GM12878 (cell line): ENCODE data around the gene TTYH3. TPM values are rescaled to one million over a fixed set of nuclear protein-coding genes. Genes with fewer than 3 reads are reported as not detected.
A peak's percentile ranks its signal among the peaks of the same experiment; 100 is the strongest.

ENCODE experiments used
- ATAC-seq: fragments of 200-7000 bp; cut with Tn5 transposase; 3 replicates; pipeline ENCODE4 v1.9.1; 2020; ENCODE audit warnings: mild to moderate bottlenecking, moderate library complexity
- BruUV-seq: library from RNA; stranded (reverse); fragments of 400-500 nt; replicated peaks from 2 replicates; lab custom pipeline; 2021; lab: Mats Ljungman, UMichigan
- CTCF ChIA-PET: fragments of 300-600 bp; sonication (Branson Sonifier 250); formaldehyde crosslinking; extraction: SDS; loops from one replicate; lab custom pipeline; 2021; ENCODE audit warnings: inconsistent platforms; lab: Yijun Ruan, JAX
- POLR2A ChIA-PET: fragments of 350-600 bp; formaldehyde crosslinking; extraction: SDS; loops from one replicate; lab custom pipeline; 2021; ENCODE audit warnings: inconsistent platforms; lab: Charles Lee
- RAD21 ChIA-PET: fragments of 300-600 bp; sonication (Branson Sonifier 250); formaldehyde crosslinking; loops from one replicate; lab custom pipeline; 2023; ENCODE audit warnings: antibody characterized with exemption; ENCODE audit not compliant: unreplicated experiment; lab: Charles Lee
- SMC1A ChIA-PET: fragments of 300-600 bp; sonication (Branson Sonifier 250); formaldehyde crosslinking; loops from one replicate; lab custom pipeline; 2023; ENCODE audit not compliant: unreplicated experiment, uncharacterized antibody; lab: Charles Lee
- DNase-seq: peaks from one replicate; pipeline ENCODE4 v3.0.0-alpha.2; 2011; ENCODE audit warnings: low read depth, low spot score
- FAIRE-seq: peaks from 3 replicates; lab custom pipeline; 2011; peaks lifted over from hg19 to GRCh38; lab: Jason Lieb, UNC
- H2AFZ ChIP-seq: 2 replicates; pipeline ENCODE4 v1.6.0; 2011; ENCODE audit warnings: low read depth, low read length, control low read depth; ENCODE audit not compliant: control insufficient read depth
- H3K27ac ChIP-seq: 2 replicates; pipeline ENCODE4 v1.5.1; 2011; ENCODE audit warnings: control low read depth; ENCODE audit not compliant: control insufficient read depth, insufficient read depth
- H3K27me3 ChIP-seq, 2 experiments: replicated peaks in 1 of 2; 2 replicates each; pipeline versions ENCODE4 v1.6.0 to v1.6.1; 2011; ENCODE audit warnings: low read length in 1 of 2; ENCODE audit not compliant: control insufficient read depth in 2 of 2, insufficient read depth in 2 of 2
- H3K36me3 ChIP-seq, 2 experiments: 2 replicates each; pipeline ENCODE4 v1.5.1; 2011; ENCODE audit warnings: low read length in 1 of 2; ENCODE audit not compliant: control insufficient read depth in 2 of 2, insufficient read depth in 2 of 2
- H3K4me1 ChIP-seq: 2 replicates; pipeline ENCODE4 v1.6.1; 2011; ENCODE audit warnings: mild to moderate bottlenecking, low read length, moderate library complexity, mixed read lengths; ENCODE audit not compliant: control insufficient read depth, insufficient read depth
- H3K4me2 ChIP-seq: 2 replicates; pipeline ENCODE4 v1.6.0; 2011; ENCODE audit warnings: control low read depth; ENCODE audit not compliant: control insufficient read depth, insufficient read depth
- H3K4me3 ChIP-seq: fragments of 200-600 bp; sonication (generic); 2 replicates; pipeline ENCODE4 v1.5.1; 2016
- H3K79me2 ChIP-seq: 2 replicates; pipeline ENCODE4 v1.6.0; 2011; ENCODE audit warnings: low read length; ENCODE audit not compliant: control insufficient read depth, insufficient read depth
- H3K9ac ChIP-seq: 2 replicates; pipeline ENCODE4 v1.8.0; 2011; ENCODE audit warnings: low read length, control low read depth, mixed read lengths; ENCODE audit not compliant: control insufficient read depth, insufficient read depth
- H3K9me3 ChIP-seq: replicated peaks from 3 replicates; pipeline ENCODE4 v1.5.1; 2011; ENCODE audit warnings: mild to moderate bottlenecking, low read length; ENCODE audit not compliant: control insufficient read depth, insufficient read depth
- H4K20me1 ChIP-seq: 2 replicates; pipeline ENCODE4 v1.6.0; 2011; ENCODE audit not compliant: control insufficient read depth, insufficient read depth
- ATF7 ChIP-seq: fragments of 450-650 bp; IDR thresholded peaks from 2 replicates; pipeline ENCODE4 v1.6.1; 2016; ENCODE audit warnings: low read depth, mild to moderate bottlenecking
- BHLHE40 ChIP-seq, 2 experiments: fragments of 450-650 bp in 1 of 2; IDR thresholded peaks; 2 replicates each; pipeline ENCODE4 v1.6.1; 2011 to 2017; ENCODE audit warnings: low read depth in 2 of 2, borderline replicate concordance in 1 of 2, improper control_type of control experiment in 1 of 2, low read length in 1 of 2, mild to moderate bottlenecking in 1 of 2
- EGR1 ChIP-seq, 2 experiments: IDR thresholded peaks; 1 replicate in 1 of 2; 2 replicates in 1 of 2; pipeline ENCODE4 v1.6.1; 2011 to 2012; ENCODE audit warnings: low read depth in 2 of 2, low read length in 2 of 2, borderline replicate concordance in 1 of 2, mild to moderate bottlenecking in 1 of 2, moderate library complexity in 1 of 2
- IKZF1 ChIP-seq: fragments of 450-650 bp; conservative IDR thresholded peaks from 2 replicates; pipeline ENCODE4 v1.6.1; 2017; ENCODE audit warnings: antibody characterized with exemption, mild to moderate bottlenecking
- NR2F1 ChIP-seq: fragments of 450-650 bp; conservative IDR thresholded peaks from 2 replicates; pipeline ENCODE4 v1.6.1; 2017; ENCODE audit warnings: mild to moderate bottlenecking
- RAD21 ChIP-seq: IDR thresholded peaks from 2 replicates; pipeline ENCODE4 v1.6.1; 2011; ENCODE audit warnings: mild to moderate bottlenecking, low read depth, low read length, moderate library complexity; ENCODE audit not compliant: insufficient read depth
- SMC3 ChIP-seq: IDR thresholded peaks from 2 replicates; pipeline ENCODE4 v1.6.1; 2011; ENCODE audit warnings: low read length, improper control_type of control experiment, borderline replicate concordance
- YY1 ChIP-seq: IDR thresholded peaks from 2 replicates; pipeline ENCODE4 v1.6.1; 2011; ENCODE audit warnings: low read depth, mild to moderate bottlenecking, low read length
- WGBS: methylation state at CpG from one replicate; pipeline ENCODE4 v1.1.6; 2016; ENCODE audit warnings: low lambda C conversion rate; ENCODE audit not compliant: insufficient replicate concordance, insufficient coverage; ENCODE audit errors: missing lambda C conversion rate; 5-methylcytosine and 5-hydroxymethylcytosine counted together
- in situ Hi-C: fragments of 300-500 bp; cut with MboI; formaldehyde crosslinking; loops from 9 replicates; pipeline ENCODE4 v1.14.3; 2018; ENCODE audit warnings: mixed read lengths
- intact Hi-C: fragments of 100-400 bp; cut with micrococcal nuclease; formaldehyde crosslinking; loops from one replicate; pipeline ENCODE4 v1.14.2; 2022; ENCODE audit not compliant: unreplicated experiment
- polyA plus RNA-seq, 11 experiments: library from polyadenylated mRNA; depleted of rRNA in 4 of 11; unstranded in 6 of 11; stranded (reverse) in 5 of 11; fragments of >200 nt; fragmentation: Nextera tagmentation in 4 of 11; fragmentation: Illumina TruSeq in 1 of 11; extraction: Ambion mirVana in 4 of 11; extraction: Trizol in 1 of 11; gene quantifications; 1 replicate in 1 of 11; 2 replicates in 10 of 11; pipeline versions ENCODE4 v1.2.1 to v1.2.3, GENCODE V29; 2011 to 2016; ENCODE audit warnings: inconsistent platforms in 2 of 11, missing spikeins in 2 of 11, low read depth in 1 of 11
- total RNA-seq, 4 experiments: library from RNA; depleted of rRNA in 3 of 4; stranded (reverse); fragments of >200 nt in 3 of 4; fragmentation: Illumina TruSeq in 1 of 4; extraction: Trizol in 1 of 4; gene quantifications; 2 replicates each; pipeline versions ENCODE4 v1.2.1 to v1.2.3, GENCODE V29; 2013 to 2021
- TF ChIP-seq, protein P1 (sequence below), 3 experiments: IDR thresholded peaks in 2 of 3; conservative IDR thresholded peaks in 1 of 3; 2 replicates each; pipeline ENCODE4 v1.5.1; 2011; ENCODE audit warnings: low read depth in 3 of 3, low read length in 3 of 3, mild to moderate bottlenecking in 3 of 3, control low read depth in 2 of 3, moderate library complexity in 2 of 3, inconsistent platforms in 1 of 3, mixed read lengths in 1 of 3; ENCODE audit not compliant: control insufficient read depth in 2 of 3, insufficient read depth in 1 of 3; ENCODE audit errors: extremely low read depth in 1 of 3
- TF ChIP-seq, protein P2 (sequence below): IDR thresholded peaks from 2 replicates; pipeline ENCODE4 v1.6.1; 2011; ENCODE audit warnings: borderline replicate concordance, low read depth, mild to moderate bottlenecking, moderate library complexity, low read length; ENCODE audit not compliant: insufficient read depth, poor library complexity, severe bottlenecking

The TTYH3 gene
- total and polyA plus RNA-seq, 10 of the 15 experiments (the other 5 are each of a cell fraction or from before 2014, with no cell fraction given) = 0.79 to 71.4 (median 10.5) TPM

DNA sequence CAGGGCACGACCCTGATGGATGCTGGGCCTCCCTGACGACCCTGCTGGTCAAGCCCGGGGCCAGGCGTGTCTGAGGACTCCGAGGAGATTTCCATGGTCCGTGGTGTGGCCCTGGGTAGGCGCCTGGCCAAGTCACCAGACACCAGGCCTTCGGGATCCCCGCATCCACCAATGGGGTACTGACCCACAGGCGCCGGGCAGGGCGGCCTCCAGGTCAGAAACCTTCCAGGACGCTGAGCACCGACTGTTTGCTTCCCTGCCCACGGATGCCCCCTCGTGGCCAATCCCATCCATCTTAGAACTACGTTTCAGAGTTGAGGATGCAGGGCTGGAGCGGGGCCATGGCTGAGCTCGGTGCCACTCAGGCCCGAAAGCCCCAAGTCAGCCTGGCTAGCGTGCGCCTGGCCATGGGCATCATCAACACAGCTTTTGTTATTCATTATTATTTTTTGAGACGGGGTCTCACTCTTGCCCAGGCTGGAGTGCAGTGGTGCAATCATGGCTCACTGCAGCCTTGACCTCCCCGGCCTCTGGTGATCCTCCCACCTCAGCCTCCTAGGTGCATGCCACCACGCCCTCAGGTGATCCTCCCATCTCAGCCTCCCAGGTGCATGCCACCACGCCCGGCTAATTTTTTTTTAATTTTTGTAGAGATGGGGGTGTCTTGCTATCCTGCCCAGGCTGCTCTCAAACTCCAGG is 49.2 kb downstream of the TTYH3 start:
- FAIRE-seq (peak; percentile 59), ATAC-seq (peak; percentile 91), DNase-seq (no peak)
- Histone ChIP-seq H3K27me3 (no peaks in the 10 kb centered on the region; a peak in 1 of 4 replicates), H3K4me3 (no peak overlapping the region), H2AFZ (no peak overlapping the region), H4K20me1 (no peaks in the 10 kb centered on the region), H3K9ac (no peak overlapping the region), H3K9me3 (no peaks in the 10 kb centered on the region; the same call in 2 of the 3 replicates), H3K36me3 (no peaks in the 10 kb centered on the region), H3K79me2 (no peaks in the 10 kb centered on the region), H3K4me1 (no peaks in the 10 kb centered on the region), H3K27ac (no peak overlapping the region), H3K4me2 (no peak overlapping the region)
- BruUV-seq = no TSS peak
- intact Hi-C loops (loop anchor here (1.0 kb wide), 1 partner anchor 230 kb away; no protein-coding TSS in a partner anchor), in situ Hi-C loops (no loop called here)
- SMC1A ChIA-PET = interaction anchor here (0.7 to 2.3 kb wide), 10 partner anchors 11 to 212 kb away, joined by 3 to 12 read pairs (median 3); no protein-coding TSS in a partner anchor
- RAD21 ChIA-PET = interaction anchor here (1.0 to 3.2 kb wide), 8 partner anchors 10 to 229 kb away, joined by 3 to 28 read pairs (median 6); partner anchors contain the start of gene TTYH3
- CTCF ChIA-PET = interaction anchor here (1.0 to 5.6 kb wide), 10 partner anchors 9 to 230 kb away, joined by 3 to 65 read pairs (median 6); no protein-coding TSS in a partner anchor
- POLR2A ChIA-PET = interaction anchor here (1.0 to 2.4 kb wide), 2 partner anchors 29 to 114 kb away, joined by 3 to 7 read pairs; no protein-coding TSS in a partner anchor
- WGBS = 27% methylated on average over 27 of the region's 27 CpGs
- TF ChIP-seq EGR1 (IDR thresholded peaks at IDR 0.05; ENCODE audit: borderline replicate concordance in 1 of 2, low read depth in 2 of 2, low read length in 2 of 2) (no peak), RAD21 (peak; percentile 70), ATF7 (no peak), NR2F1 (0 out of 2 replicates have a peak, but pooled peaks have one; percentile 30), BHLHE40 (IDR thresholded peaks at IDR 0.05; ENCODE audit: borderline replicate concordance in 1 of 2, low read depth in 2 of 2, low read length in 1 of 2) (0 out of 4 replicates have a peak, but pooled peaks of 1 of the 2 experiments have one; percentile 23), SMC3 (peak; percentile 65; the same call in 1 of the 2 replicates), IKZF1 (0 out of 2 replicates have a peak, but pooled peaks have one; percentile 32), YY1 (0 out of 2 replicates have a peak, but pooled peaks have one; percentile 45)
- TF ChIP-seq, protein P1, sequence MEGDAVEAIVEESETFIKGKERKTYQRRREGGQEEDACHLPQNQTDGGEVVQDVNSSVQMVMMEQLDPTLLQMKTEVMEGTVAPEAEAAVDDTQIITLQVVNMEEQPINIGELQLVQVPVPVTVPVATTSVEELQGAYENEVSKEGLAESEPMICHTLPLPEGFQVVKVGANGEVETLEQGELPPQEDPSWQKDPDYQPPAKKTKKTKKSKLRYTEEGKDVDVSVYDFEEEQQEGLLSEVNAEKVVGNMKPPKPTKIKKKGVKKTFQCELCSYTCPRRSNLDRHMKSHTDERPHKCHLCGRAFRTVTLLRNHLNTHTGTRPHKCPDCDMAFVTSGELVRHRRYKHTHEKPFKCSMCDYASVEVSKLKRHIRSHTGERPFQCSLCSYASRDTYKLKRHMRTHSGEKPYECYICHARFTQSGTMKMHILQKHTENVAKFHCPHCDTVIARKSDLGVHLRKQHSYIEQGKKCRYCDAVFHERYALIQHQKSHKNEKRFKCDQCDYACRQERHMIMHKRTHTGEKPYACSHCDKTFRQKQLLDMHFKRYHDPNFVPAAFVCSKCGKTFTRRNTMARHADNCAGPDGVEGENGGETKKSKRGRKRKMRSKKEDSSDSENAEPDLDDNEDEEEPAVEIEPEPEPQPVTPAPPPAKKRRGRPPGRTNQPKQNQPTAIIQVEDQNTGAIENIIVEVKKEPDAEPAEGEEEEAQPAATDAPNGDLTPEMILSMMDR (IDR thresholded peaks at IDR 0.05 in 2 of 3, conservative IDR thresholded peaks at IDR 0.05 in 1 of 3; ENCODE audit: control insufficient read depth in 2 of 3, extremely low read depth in 1 of 3, insufficient read depth in 1 of 3, low read depth in 3 of 3, low read length in 3 of 3) = peak; percentile 64 to 72 (median 72)
- TF ChIP-seq, protein P2, sequence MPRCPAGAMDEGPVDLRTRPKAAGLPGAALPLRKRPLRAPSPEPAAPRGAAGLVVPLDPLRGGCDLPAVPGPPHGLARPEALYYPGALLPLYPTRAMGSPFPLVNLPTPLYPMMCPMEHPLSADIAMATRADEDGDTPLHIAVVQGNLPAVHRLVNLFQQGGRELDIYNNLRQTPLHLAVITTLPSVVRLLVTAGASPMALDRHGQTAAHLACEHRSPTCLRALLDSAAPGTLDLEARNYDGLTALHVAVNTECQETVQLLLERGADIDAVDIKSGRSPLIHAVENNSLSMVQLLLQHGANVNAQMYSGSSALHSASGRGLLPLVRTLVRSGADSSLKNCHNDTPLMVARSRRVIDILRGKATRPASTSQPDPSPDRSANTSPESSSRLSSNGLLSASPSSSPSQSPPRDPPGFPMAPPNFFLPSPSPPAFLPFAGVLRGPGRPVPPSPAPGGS = no peak
